GM18498 (cell line): ENCODE results near the gene PPARA.
"Not testable (repeated sequence)": the region's sequence is repeated elsewhere in the genome, so short reads cannot be mapped to it uniquely, and the experiment has no call there.

Source experiments
- ATAC-seq: cut with Tn5 transposase; IDR thresholded peaks from one replicate; pipeline ENCODE4 v1.9.1; 2021; ENCODE audit warnings: mild to moderate bottlenecking, moderate library complexity; ENCODE audit not compliant: unreplicated experiment

PPARA gene

GRCh38 chr22:46240506-46240905 lies 90.2 kb downstream of the PPARA start:
- ATAC-seq, result no peak

GRCh38 chr22:46240907-46241306 lies 90.6 kb downstream of the PPARA start:
- ATAC-seq, result no peak

- ATAC-seq, result no peak
Measured at GRCh38 chr22:46241396-46242007, 91.2 kb downstream of the PPARA start.

- ATAC-seq, result no peak
Measured at GRCh38 chr22:46242076-46242475, 91.8 kb downstream of the PPARA start.

GRCh38 chr22:46244771-46245170 lies 94.4 kb downstream of the PPARA start:
- no peak for ATAC-seq

GRCh38 chr22:46245511-46245910 lies 95.2 kb downstream of the PPARA start:
- ATAC-seq, result no peak

- ATAC-seq, result no peak
Measured at GRCh38 chr22:46246178-46246577, 95.9 kb downstream of the PPARA start.

- ATAC-seq, result no peak
Measured at GRCh38 chr22:46247443-46247975, 97.2 kb downstream of the PPARA start.

- ATAC-seq, result peak; percentile 88
Measured at GRCh38 chr22:46250035-46250782, 99.9 kb downstream of the PPARA start, which contains the start of gene CDPF1. CDPF1 (minus strand) TSS chr22:46250293; CDS start chr22:46248284, 2,009 bp downstream.

- peak; percentile 10 for ATAC-seq
Measured at GRCh38 chr22:46250783-46251125, 100.4 kb downstream of the PPARA start.

GRCh38 chr22:46251266-46251665 lies 100.9 kb downstream of the PPARA start:
- no peak for ATAC-seq

- ATAC-seq, result no peak
Measured at GRCh38 chr22:46251816-46252380, 101.6 kb downstream of the PPARA start.

GRCh38 chr22:46256358-46256958 lies 106.1 kb downstream of the PPARA start:
- ATAC-seq, result no peak

GRCh38 chr22:46259374-46259773 lies 109.0 kb downstream of the PPARA start:
- ATAC-seq, result no peak

GRCh38 chr22:46260038-46260437 lies 109.7 kb downstream of the PPARA start:
- no peak for ATAC-seq

GRCh38 chr22:46262449-46263215 lies 112.3 kb downstream of the PPARA start:
- ATAC-seq, result no peak

- no peak for ATAC-seq
Measured at GRCh38 chr22:46263216-46263590, 112.9 kb downstream of the PPARA start, which contains the start of gene PKDREJ. PKDREJ (minus strand) TSS chr22:46263343; CDS start chr22:46263322, 21 bp downstream.

GRCh38 chr22:46264520-46264919 lies 114.2 kb downstream of the PPARA start:
- not testable (repeated sequence) for ATAC-seq

- not testable (repeated sequence) for ATAC-seq
Measured at GRCh38 chr22:46265627-46266026, 115.3 kb downstream of the PPARA start.

- peak; percentile 72 for ATAC-seq
Measured at GRCh38 chr22:46267431-46268279, 117.3 kb downstream of the PPARA start, which contains the start of gene TTC38. TTC38 (plus strand) TSS chr22:46268008; CDS start chr22:46268040, 32 bp downstream.
